OCI-LY1 (cell line): Measurements from ENCODE around the gene ILF3.

Source experiments
- H2AFZ ChIP-seq: fragments of 200-600 bp; sonication (generic), shearing (Covaris generic); 2 replicates; pipeline ENCODE4 v1.6.0; 2014; ENCODE audit warnings: antibody characterized with exemption, mild to moderate bottlenecking, low read length
- H3F3A ChIP-seq: fragments of 200-600 bp; sonication (generic), shearing (Covaris generic); 2 replicates; pipeline ENCODE4 v1.6.0; 2014; ENCODE audit warnings: mild to moderate bottlenecking, antibody characterized with exemption, low read length, moderate library complexity; ENCODE audit not compliant: insufficient read depth
- H3K27ac ChIP-seq: fragments of 200-600 bp; sonication (generic); 2 replicates; pipeline ENCODE4 v1.5.1; 2014; ENCODE audit warnings: low read length, mixed run types, mild to moderate bottlenecking, low read depth; ENCODE audit not compliant: poor library complexity, severe bottlenecking
- H3K27me3 ChIP-seq: fragments of 200-600 bp; sonication (generic); 2 replicates; pipeline ENCODE4 v1.6.0; 2014; ENCODE audit warnings: antibody characterized with exemption, mild to moderate bottlenecking, low read length, moderate library complexity; ENCODE audit not compliant: insufficient read depth
- H3K36me3 ChIP-seq: fragments of 200-600 bp; sonication (generic); 2 replicates; pipeline ENCODE4 v1.6.1; 2014; ENCODE audit warnings: mild to moderate bottlenecking, antibody characterized with exemption, low read length, moderate library complexity, mixed read lengths; ENCODE audit not compliant: insufficient read depth
- H3K4me1 ChIP-seq: fragments of 200-600 bp; sonication (generic); 2 replicates; pipeline ENCODE4 v1.5.1; 2014; ENCODE audit warnings: mild to moderate bottlenecking, low read length, moderate library complexity; ENCODE audit not compliant: insufficient read depth, severe bottlenecking
- H3K4me2 ChIP-seq: fragments of 200-600 bp; sonication (generic), shearing (Covaris generic); 2 replicates; pipeline ENCODE4 v1.6.1; 2014; ENCODE audit warnings: low read length
- H3K4me3 ChIP-seq: fragments of 200-600 bp; sonication (generic); 2 replicates; pipeline ENCODE4 v1.5.1; 2014; ENCODE audit warnings: low read length, low read depth, mild to moderate bottlenecking, mixed read lengths; ENCODE audit not compliant: poor library complexity, severe bottlenecking
- H3K79me2 ChIP-seq: fragments of 200-600 bp; shearing (Covaris generic); 2 replicates; pipeline ENCODE4 v1.6.1; 2016; ENCODE audit warnings: mixed run types, low read length, mixed read lengths; ENCODE audit not compliant: insufficient read depth
- H3K9ac ChIP-seq: fragments of 200-600 bp; sonication (generic), shearing (Covaris generic); 2 replicates; pipeline ENCODE4 v1.6.1; 2014; ENCODE audit warnings: mild to moderate bottlenecking, low read length, mixed read lengths
- H3K9me2 ChIP-seq: fragments of 200-600 bp; sonication (generic), shearing (Covaris generic); 2 replicates; pipeline ENCODE4 v1.6.1; 2014; ENCODE audit warnings: low read depth, mild to moderate bottlenecking, low read length, mixed read lengths
- H3K9me3 ChIP-seq: fragments of 200-600 bp; shearing (Covaris generic); 2 replicates; pipeline ENCODE4 v1.6.1; 2014; ENCODE audit warnings: low read length, mixed read lengths
- H4K20me1 ChIP-seq: fragments of 200-600 bp; sonication (generic), shearing (Covaris generic); 2 replicates; pipeline ENCODE4 v1.6.0; 2016; ENCODE audit warnings: mild to moderate bottlenecking, low read length; ENCODE audit not compliant: insufficient read depth
- EZH2 ChIP-seq: fragments of 200-600 bp; sonication (generic), shearing (Covaris generic); IDR thresholded peaks from 2 replicates; pipeline ENCODE4 v1.8.0; 2017; ENCODE audit warnings: borderline replicate concordance, mixed run types, mild to moderate bottlenecking, antibody characterized with exemption, low read length, moderate library complexity, mixed read lengths
- TF ChIP-seq, protein P1 (sequence below): fragments of 200-600 bp; sonication (generic), shearing (Covaris generic); IDR thresholded peaks from 2 replicates; pipeline ENCODE4 v1.5.1; 2017; ENCODE audit warnings: mild to moderate bottlenecking, antibody characterized with exemption, low read length, moderate library complexity, mixed read lengths

Gene ILF3

DNA sequence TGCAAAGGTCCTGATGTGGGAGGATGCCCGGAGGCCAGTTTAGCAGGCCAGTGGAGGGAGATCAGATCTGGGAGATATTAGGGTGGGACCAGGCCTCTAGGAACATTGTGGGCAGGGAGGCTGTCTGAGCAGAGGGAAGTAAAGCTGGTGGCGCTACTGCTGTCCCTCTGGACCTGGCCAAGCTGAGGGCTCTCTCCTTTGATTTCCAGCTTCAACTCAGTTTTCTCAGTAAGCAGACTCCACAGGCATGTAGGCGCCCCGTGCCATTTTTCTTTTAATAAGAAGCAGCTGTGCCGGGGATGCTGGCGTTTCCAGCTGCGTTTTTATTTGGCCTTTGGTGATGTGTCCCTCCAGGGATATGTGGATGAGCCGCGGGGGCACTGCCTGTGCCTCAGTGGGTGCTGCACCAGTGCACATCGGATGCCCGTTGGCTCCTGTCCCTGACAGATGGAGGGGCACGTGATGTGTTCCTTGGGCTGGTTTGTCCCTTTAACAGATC lies 70.5 kb downstream of the ILF3 start:
- no peak overlapping the region for H3K4me2 ChIP-seq
- H3K4me1 ChIP-seq: peaks cover 30% of the 10 kb centered on the region
- H3K79me2 ChIP-seq: peaks cover 78% of the 10 kb centered on the region
- H3K9ac ChIP-seq: no peak overlapping the region
- H3K9me3 ChIP-seq: no peaks in the 10 kb centered on the region
- TF ChIP-seq EZH2: no peak
- TF ChIP-seq, protein P1, sequence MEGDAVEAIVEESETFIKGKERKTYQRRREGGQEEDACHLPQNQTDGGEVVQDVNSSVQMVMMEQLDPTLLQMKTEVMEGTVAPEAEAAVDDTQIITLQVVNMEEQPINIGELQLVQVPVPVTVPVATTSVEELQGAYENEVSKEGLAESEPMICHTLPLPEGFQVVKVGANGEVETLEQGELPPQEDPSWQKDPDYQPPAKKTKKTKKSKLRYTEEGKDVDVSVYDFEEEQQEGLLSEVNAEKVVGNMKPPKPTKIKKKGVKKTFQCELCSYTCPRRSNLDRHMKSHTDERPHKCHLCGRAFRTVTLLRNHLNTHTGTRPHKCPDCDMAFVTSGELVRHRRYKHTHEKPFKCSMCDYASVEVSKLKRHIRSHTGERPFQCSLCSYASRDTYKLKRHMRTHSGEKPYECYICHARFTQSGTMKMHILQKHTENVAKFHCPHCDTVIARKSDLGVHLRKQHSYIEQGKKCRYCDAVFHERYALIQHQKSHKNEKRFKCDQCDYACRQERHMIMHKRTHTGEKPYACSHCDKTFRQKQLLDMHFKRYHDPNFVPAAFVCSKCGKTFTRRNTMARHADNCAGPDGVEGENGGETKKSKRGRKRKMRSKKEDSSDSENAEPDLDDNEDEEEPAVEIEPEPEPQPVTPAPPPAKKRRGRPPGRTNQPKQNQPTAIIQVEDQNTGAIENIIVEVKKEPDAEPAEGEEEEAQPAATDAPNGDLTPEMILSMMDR: no peak
- H2AFZ ChIP-seq: no peak overlapping the region
- no peaks in the 10 kb centered on the region for H3K27me3 ChIP-seq
- no peaks in the 10 kb centered on the region for H3F3A ChIP-seq
- no peaks in the 10 kb centered on the region for H3K9me2 ChIP-seq
- H3K36me3 ChIP-seq: peaks cover 24% of the 10 kb centered on the region; the same call in 1 of the 2 replicates
- H3K4me3 ChIP-seq: no peak overlapping the region
- no peaks in the 10 kb centered on the region for H4K20me1 ChIP-seq
- no peak overlapping the region for H3K27ac ChIP-seq

DNA sequence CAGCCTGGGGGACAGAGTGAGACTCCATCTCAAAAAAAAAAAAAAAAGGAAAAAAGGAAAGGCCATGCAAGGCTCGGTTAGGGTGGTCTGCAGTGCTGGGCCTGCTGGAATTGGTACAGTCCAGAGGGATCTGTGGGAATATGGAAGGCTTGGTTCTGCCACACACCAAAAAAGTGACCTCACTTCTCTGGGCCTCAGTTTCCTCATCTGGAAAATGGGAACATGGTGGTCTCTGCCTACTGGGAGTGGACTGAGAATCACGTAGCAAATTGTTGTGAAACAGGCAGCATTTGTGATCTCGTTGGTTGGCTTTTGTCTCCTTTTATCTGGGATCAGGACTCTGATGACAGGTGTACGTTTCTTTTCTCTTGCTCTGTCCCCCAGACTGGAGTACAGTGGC lies 71.3 kb downstream of the ILF3 start:
- Histone ChIP-seq H3K9ac (no peak overlapping the region), H2AFZ (no peak overlapping the region), H3K4me3 (no peak overlapping the region), H3K79me2 (peaks cover 75% of the 10 kb centered on the region), H4K20me1 (no peaks in the 10 kb centered on the region), H3K4me2 (no peak overlapping the region), H3F3A (no peaks in the 10 kb centered on the region), H3K4me1 (peaks cover 35% of the 10 kb centered on the region), H3K9me2 (no peaks in the 10 kb centered on the region), H3K36me3 (peaks cover 22% of the 10 kb centered on the region; the same call in 1 of the 2 replicates), H3K27me3 (no peaks in the 10 kb centered on the region), H3K27ac (no peak overlapping the region), H3K9me3 (no peaks in the 10 kb centered on the region)
- no peak for TF ChIP-seq EZH2
- TF ChIP-seq, protein P1: no peak

DNA sequence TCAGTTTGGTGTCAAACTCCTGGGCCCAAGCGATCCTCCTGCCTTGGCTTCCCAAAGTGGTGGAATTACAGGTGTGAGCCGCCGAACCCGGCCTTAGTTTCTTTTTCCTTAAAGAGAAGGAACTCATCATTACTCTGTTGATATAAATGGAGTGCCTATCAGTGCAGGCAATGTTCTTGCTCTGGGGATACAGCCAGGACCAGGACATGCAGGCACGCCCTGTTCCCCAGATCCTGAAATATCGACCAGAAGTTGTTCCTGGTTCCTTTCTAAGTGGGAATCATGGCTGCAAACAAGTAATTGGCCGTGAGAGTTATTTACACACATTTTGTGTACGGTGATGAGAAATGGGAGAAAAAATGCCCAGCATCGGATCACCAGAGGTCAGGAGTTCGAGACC lies 72.1 kb downstream of the ILF3 start:
- no peak overlapping the region for H3K4me2 ChIP-seq
- H3K36me3 ChIP-seq: peaks cover 17% of the 10 kb centered on the region; the same call in 1 of the 2 replicates
- H3K79me2 ChIP-seq: peaks cover 74% of the 10 kb centered on the region
- TF ChIP-seq, protein P1: no peak
- no peak for TF ChIP-seq EZH2
- H3K9me2 ChIP-seq: no peaks in the 10 kb centered on the region
- no peak overlapping the region for H3K9ac ChIP-seq
- no peak overlapping the region for H3K27ac ChIP-seq
- H2AFZ ChIP-seq: no peak overlapping the region
- no peaks in the 10 kb centered on the region for H3K9me3 ChIP-seq
- no peaks in the 10 kb centered on the region for H4K20me1 ChIP-seq
- H3K4me1 ChIP-seq: peaks cover 43% of the 10 kb centered on the region
- no peak overlapping the region for H3K4me3 ChIP-seq
- no peaks in the 10 kb centered on the region for H3K27me3 ChIP-seq
- H3F3A ChIP-seq: no peaks in the 10 kb centered on the region
